Measurements from ENCODE around the gene BANP.

- TF ChIP-seq CTCF (IDR thresholded peaks at IDR 0.05) (no peak), SIN3A (IDR thresholded peaks at IDR 0.05; ENCODE audit: borderline replicate concordance, insufficient read depth, low read depth, low read length) (no peak), POLR2AphosphoS5 (IDR thresholded peaks at IDR 0.05; ENCODE audit: low read depth, low read length) (no peak), REST (IDR thresholded peaks at IDR 0.05; ENCODE audit: insufficient read depth in 1 of 2, low read depth in 2 of 2, low read length in 1 of 2) (no peak), TCF7L2 (IDR thresholded peaks at IDR 0.05; ENCODE audit: low read depth, low read length) (no peak)
Measured at GRCh38 chr16:87924041-87924810, 27.0 kb upstream of the BANP start.
